Measurements from ENCODE around the gene JAZF1.

JAZF1 gene

DNA sequence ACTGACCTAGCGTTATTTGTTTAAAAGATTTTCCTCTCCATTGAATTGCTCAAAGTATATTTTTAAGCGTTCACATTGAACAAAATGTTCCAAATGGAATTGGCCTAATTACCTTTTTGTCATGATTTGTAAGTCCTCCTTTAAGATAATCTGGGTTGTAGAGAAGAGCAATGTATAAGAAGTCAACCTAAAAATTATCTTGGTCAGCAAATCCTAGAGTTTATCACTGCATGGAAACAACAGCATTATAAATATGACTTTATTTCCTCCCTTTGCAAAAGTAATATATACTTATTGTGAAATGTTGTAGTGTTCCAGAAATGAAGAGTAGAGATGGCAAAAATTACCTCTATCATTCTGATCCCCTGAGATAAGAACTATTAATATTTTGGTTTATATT lies 381.4 kb downstream of the JAZF1 start:
- no peak for DNase-seq

DNA sequence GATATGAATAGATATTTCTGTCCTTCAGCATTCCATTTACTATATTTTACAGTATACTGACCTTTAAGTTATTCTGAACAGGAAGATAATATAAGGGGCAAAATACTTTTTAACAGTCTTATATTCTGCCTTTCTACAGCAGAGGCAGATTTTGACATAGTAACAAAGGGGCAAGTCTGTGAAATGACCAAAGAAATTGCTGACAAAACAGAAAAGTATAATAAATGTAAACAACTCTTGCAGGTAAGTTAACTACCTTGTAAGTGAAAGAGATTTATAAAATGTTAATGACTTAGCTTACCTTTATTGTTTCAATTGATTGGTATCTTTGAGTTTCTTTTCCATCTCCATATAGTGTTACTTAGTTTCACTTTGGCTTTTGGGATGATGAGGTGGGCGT lies 384.6 kb downstream of the JAZF1 start:
- no peak for DNase-seq

- no peak for DNase-seq
Measured at GRCh38 chr7:27793780-27794179, 386.8 kb downstream of the JAZF1 start.

DNA sequence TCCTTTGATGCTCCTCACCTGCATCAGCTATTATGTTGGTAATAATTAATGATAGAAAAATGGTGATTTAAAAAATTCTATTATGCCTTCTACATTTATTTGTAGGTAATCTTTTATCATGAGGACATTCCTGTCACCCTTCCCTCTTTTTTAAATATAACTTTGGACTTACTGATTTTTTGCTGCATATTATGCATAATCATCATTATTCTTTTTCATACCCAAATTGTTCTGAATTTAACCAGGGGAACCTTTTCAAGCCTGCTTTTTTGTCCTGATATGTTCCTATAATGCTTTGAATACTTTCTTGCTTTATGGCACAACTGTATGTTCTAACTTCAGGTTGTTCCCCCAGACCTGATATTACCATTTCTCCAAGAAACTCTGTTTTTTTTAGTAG lies 392.2 kb downstream of the JAZF1 start:
- no peak for DNase-seq

DNA sequence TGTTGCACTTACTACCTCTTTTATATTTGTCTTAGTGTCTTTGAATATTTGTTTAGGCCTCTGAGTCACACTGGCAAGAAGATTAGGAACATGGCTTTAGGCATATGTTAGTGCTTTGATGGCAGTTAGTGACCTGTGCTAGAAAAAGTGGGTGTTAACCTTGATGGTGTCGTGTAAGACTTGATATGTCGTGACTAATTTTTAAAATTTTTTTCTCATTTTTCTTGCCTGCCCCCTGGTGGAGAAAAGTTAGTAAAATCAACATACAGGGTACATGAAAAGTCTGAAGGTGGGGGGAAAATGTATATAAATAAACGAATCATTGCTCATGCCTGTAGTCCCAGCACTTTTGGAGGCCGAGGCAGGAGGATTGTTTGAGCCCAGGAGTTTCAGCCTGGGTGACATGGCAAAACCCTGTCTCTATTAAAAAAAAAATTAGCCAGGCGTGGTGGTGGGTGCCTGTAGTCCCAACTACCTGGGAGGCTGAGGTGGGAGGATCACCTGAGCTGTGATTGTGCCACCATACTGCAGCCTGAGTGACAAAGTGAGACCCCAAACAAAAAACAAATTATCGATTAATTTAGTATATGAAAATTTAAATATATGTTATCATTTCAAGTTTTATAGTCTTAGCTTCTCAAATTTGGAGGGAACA lies 396.1 kb downstream of the JAZF1 start:
- peak; percentile 50 for DNase-seq

DNA sequence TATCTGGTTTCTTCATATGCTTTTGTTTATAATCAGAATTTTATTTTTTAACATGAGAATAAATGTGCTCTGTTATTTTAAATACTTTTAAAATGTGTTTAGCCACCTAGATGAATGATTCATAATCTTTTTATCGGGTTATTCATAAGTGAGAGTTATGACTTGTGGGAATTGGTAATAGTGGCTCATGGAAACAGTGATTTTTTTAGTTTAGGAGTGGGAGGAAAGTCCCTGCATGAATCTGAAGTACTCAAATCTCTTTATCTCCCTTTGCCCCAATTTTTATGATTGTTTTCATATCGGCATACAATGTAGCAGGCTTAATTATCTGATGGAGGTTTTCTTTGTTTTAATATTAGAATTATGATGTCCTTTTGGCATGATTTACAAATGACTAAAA lies 397.7 kb downstream of the JAZF1 start:
- no peak for DNase-seq

DNA sequence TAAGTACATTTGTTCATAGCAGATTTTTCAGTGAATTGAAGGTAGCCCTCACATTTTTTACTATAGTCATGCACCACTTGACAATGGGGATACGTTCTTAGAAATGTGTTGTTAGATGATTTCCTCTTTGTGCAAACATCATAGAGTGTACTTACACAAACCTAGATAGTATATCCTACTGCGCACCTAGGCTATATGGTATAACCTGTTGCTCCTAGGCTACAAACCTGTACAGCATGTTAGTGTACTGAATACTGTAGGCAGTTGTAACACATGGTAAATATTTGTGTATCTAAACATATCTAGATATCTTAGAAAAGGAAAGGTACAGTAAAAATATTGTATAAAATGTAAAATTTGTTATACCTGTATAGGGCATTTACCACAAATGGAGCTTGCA lies 399.4 kb downstream of the JAZF1 start:
- no peak for DNase-seq

All from central memory CD4-positive, alpha-beta T cell (primary cell).